ENCODE results near the gene PPP2R2C.

Gene PPP2R2C

GRCh38 chr4:6437826-6438238 lies 34.6 kb downstream of the PPP2R2C start:
- H3K4me3 ChIP-seq (ENCODE audit: low read depth, low read length): no peak overlapping the region

GRCh38 chr4:6435010-6435409 lies 37.4 kb downstream of the PPP2R2C start:
- DNase-seq (ENCODE audit: low read depth): no peak
- no peak overlapping the region for H3K4me3 ChIP-seq (ENCODE audit: low read depth, low read length)

More at GRCh38 chr4:6437826-6438238, 34.6 kb downstream of the PPP2R2C start:
- no peak for DNase-seq (ENCODE audit: low read depth)

GRCh38 chr4:6430927-6431326 lies 41.5 kb downstream of the PPP2R2C start:
- DNase-seq (ENCODE audit: low read depth): no peak
- no peak overlapping the region for H3K4me3 ChIP-seq (ENCODE audit: low read depth, low read length)

- DNase-seq (ENCODE audit: low read depth): no peak
- no peak overlapping the region for H3K4me3 ChIP-seq (ENCODE audit: low read depth, low read length)
Measured at GRCh38 chr4:6427439-6428090, 44.8 kb downstream of the PPP2R2C start.

- no peak overlapping the region for H3K4me3 ChIP-seq (ENCODE audit: low read depth, low read length)
- DNase-seq (ENCODE audit: low read depth): no peak
Measured at GRCh38 chr4:6426571-6427438, 45.6 kb downstream of the PPP2R2C start.

- no peak for DNase-seq (ENCODE audit: low read depth)
Measured at GRCh38 chr4:6425911-6426310, 46.5 kb downstream of the PPP2R2C start.

GRCh38 chr4:6425336-6425735 lies 47.1 kb downstream of the PPP2R2C start:
- H3K4me3 ChIP-seq (ENCODE audit: low read depth, low read length): no peak overlapping the region
- DNase-seq (ENCODE audit: low read depth): no peak

More at GRCh38 chr4:6425911-6426310, 46.5 kb downstream of the PPP2R2C start:
- H3K4me3 ChIP-seq (ENCODE audit: low read depth, low read length): no peak overlapping the region

GRCh38 chr4:6424425-6424824 lies 48.0 kb downstream of the PPP2R2C start:
- H3K4me3 ChIP-seq (ENCODE audit: low read depth, low read length): no peak overlapping the region
- DNase-seq (ENCODE audit: low read depth): no peak

- H3K4me3 ChIP-seq (ENCODE audit: low read depth, low read length): no peak overlapping the region
- DNase-seq (ENCODE audit: low read depth): no peak
Measured at GRCh38 chr4:6423575-6423974, 48.8 kb downstream of the PPP2R2C start.

GRCh38 chr4:6422866-6423265 lies 49.5 kb downstream of the PPP2R2C start:
- H3K4me3 ChIP-seq (ENCODE audit: low read depth, low read length): no peak overlapping the region
- DNase-seq (ENCODE audit: low read depth): no peak

- DNase-seq (ENCODE audit: low read depth): no peak
- no peak overlapping the region for H3K4me3 ChIP-seq (ENCODE audit: low read depth, low read length)
Measured at GRCh38 chr4:6422105-6422504, 50.3 kb downstream of the PPP2R2C start.

- no peak overlapping the region for H3K4me3 ChIP-seq (ENCODE audit: low read depth, low read length)
- no peak for DNase-seq (ENCODE audit: low read depth)
Measured at GRCh38 chr4:6421397-6421796, 51.0 kb downstream of the PPP2R2C start.

GRCh38 chr4:6420972-6421371 lies 51.4 kb downstream of the PPP2R2C start:
- no peak overlapping the region for H3K4me3 ChIP-seq (ENCODE audit: low read depth, low read length)
- DNase-seq (ENCODE audit: low read depth): no peak

- no peak for DNase-seq (ENCODE audit: low read depth)
- H3K4me3 ChIP-seq (ENCODE audit: low read depth, low read length): no peak overlapping the region
Measured at GRCh38 chr4:6420036-6420435, 52.4 kb downstream of the PPP2R2C start.

GRCh38 chr4:6419452-6420028 lies 52.9 kb downstream of the PPP2R2C start:
- H3K4me3 ChIP-seq (ENCODE audit: low read depth, low read length): no peak overlapping the region
- DNase-seq (ENCODE audit: low read depth): no peak

GRCh38 chr4:6418193-6418755 lies 54.1 kb downstream of the PPP2R2C start:
- H3K4me3 ChIP-seq (ENCODE audit: low read depth, low read length): no peak overlapping the region
- no peak for DNase-seq (ENCODE audit: low read depth)

GRCh38 chr4:6417516-6418050 lies 54.8 kb downstream of the PPP2R2C start:
- DNase-seq (ENCODE audit: low read depth): no peak
- no peak overlapping the region for H3K4me3 ChIP-seq (ENCODE audit: low read depth, low read length)

GRCh38 chr4:6416518-6417286 lies 55.7 kb downstream of the PPP2R2C start:
- no peak overlapping the region for H3K4me3 ChIP-seq (ENCODE audit: low read depth, low read length)
- no peak for DNase-seq (ENCODE audit: low read depth)

GRCh38 chr4:6415031-6415705 lies 57.2 kb downstream of the PPP2R2C start:
- H3K4me3 ChIP-seq (ENCODE audit: low read depth, low read length): no peak overlapping the region
- DNase-seq (ENCODE audit: low read depth): no peak

Data from skeletal muscle cell (primary cell).